Mucosa of stomach (tissue), 1 donor: ENCODE measurements around the gene KLHL35.
A peak's percentile ranks its signal among the peaks of the same experiment; 100 is the strongest.

Experiments
- H3K27me3 ChIP-seq: one replicate; pipeline ENCODE4 v1.7.0; 2013; ENCODE audit warnings: mild to moderate bottlenecking, low read length; ENCODE audit not compliant: control insufficient read depth, insufficient read depth
- H3K36me3 ChIP-seq: one replicate; pipeline ENCODE4 v1.7.0; 2013; ENCODE audit warnings: low read length; ENCODE audit not compliant: control insufficient read depth, insufficient read depth
- H3K4me1 ChIP-seq: one replicate; pipeline ENCODE4 v1.7.0; 2013; ENCODE audit warnings: mild to moderate bottlenecking, low read length; ENCODE audit not compliant: control insufficient read depth, insufficient read depth
- H3K4me3 ChIP-seq: one replicate; pipeline ENCODE4 v1.7.0; 2013; ENCODE audit warnings: low read length
- H3K9ac ChIP-seq: one replicate; pipeline ENCODE4 v1.7.0; 2013; ENCODE audit warnings: mild to moderate bottlenecking, low read length, moderate library complexity
- H3K9me3 ChIP-seq: one replicate; pipeline ENCODE4 v1.7.0; 2013; ENCODE audit warnings: mild to moderate bottlenecking, low read length, moderate library complexity; ENCODE audit not compliant: control insufficient read depth
- donor health status: Pancreatic carcinoma.

Gene KLHL35

DNA sequence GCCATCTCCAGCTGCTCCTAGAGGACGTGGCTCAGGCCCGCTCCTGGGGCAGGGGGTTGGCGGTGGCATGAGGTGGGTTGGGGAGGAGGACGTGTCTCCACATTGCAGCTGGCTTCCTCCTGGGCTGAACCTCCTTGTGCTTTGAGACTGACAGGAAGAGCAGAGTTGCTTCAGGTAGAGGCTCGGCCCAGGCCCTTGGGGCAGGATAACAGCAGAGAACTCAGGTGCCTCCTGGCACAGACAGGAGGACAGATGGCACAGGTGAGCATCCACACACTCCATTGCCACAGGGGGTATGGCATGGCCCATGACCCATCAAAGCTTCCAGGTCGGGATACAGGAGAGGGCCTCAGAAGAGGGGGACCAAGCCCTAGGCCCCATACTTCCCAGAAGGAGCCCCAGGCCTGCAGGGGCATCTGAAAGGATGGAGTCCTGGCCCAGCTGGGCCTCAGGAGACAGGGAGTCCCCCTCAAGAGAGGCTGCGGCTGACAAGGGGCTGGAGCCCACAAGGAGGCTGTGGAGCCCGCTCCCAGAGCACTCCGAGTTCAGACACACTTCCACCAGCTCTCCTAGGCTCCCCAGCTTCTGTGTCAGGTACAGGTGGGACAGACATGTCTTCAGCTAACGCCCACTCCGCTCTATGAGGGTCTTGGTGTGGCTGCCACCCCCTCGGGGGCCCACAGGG is 2.0 kb upstream of the KLHL35 start:
- peaks cover 14% of the 10 kb centered on the region for H3K4me1 ChIP-seq
- no peaks in the 10 kb centered on the region for H3K36me3 ChIP-seq
- no peak overlapping the region for H3K9ac ChIP-seq
- H3K27me3 ChIP-seq, result peaks cover 35% of the 10 kb centered on the region
- no peaks in the 10 kb centered on the region for H3K9me3 ChIP-seq
- no peak overlapping the region for H3K4me3 ChIP-seq

DNA sequence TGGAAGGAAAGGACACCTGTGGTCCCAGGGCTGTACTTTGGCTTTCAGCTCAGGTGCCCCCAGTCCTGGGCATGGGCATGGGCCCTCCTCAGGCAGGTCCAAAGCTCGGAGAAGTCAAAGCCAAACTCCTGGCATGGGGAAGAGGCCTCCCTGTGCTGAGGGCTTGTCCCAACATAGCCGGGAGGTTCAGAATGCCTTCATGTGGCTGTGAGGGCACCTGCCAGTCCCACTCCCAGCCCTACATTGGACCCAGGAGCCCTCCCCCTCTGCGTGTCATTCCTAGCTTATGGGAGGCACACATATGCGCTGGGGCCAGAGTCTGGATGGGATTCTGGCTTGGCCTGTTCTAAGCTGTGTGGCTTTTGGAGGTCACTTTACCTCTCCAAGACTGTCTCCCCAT is 1.0 kb upstream of the KLHL35 start:
- H3K9me3 ChIP-seq, result peaks cover 4% of the 10 kb centered on the region
- no peak overlapping the region for H3K4me3 ChIP-seq
- H3K4me1 ChIP-seq, result peaks cover 16% of the 10 kb centered on the region
- H3K27me3 ChIP-seq, result peaks cover 40% of the 10 kb centered on the region
- H3K9ac ChIP-seq, result no peak overlapping the region
- no peaks in the 10 kb centered on the region for H3K36me3 ChIP-seq

DNA sequence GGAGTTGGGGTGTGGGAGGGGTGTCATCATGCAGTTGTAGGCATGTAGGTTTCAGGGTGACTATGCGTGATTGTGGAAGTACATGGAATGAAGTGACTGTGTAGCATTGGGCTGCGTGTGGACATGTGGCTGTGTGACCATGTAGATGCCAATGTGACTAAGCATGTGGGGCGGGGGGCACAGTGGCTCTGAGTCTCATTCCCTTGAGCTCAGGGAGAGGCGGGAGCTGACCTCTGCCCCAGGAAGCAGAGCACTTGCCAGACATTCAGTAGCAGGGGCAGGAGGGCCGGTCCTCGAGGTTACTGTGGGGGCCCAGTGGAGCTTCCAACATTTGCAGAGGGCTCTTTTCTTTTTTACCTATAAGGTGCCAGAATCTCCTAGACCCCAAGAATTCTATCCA is 440 bp upstream of the KLHL35 start:
- peaks cover 4% of the 10 kb centered on the region for H3K9me3 ChIP-seq
- peaks cover 20% of the 10 kb centered on the region for H3K4me1 ChIP-seq
- peaks cover 40% of the 10 kb centered on the region for H3K27me3 ChIP-seq
- H3K9ac ChIP-seq, result no peak overlapping the region
- H3K36me3 ChIP-seq, result no peaks in the 10 kb centered on the region
- no peak overlapping the region for H3K4me3 ChIP-seq

DNA sequence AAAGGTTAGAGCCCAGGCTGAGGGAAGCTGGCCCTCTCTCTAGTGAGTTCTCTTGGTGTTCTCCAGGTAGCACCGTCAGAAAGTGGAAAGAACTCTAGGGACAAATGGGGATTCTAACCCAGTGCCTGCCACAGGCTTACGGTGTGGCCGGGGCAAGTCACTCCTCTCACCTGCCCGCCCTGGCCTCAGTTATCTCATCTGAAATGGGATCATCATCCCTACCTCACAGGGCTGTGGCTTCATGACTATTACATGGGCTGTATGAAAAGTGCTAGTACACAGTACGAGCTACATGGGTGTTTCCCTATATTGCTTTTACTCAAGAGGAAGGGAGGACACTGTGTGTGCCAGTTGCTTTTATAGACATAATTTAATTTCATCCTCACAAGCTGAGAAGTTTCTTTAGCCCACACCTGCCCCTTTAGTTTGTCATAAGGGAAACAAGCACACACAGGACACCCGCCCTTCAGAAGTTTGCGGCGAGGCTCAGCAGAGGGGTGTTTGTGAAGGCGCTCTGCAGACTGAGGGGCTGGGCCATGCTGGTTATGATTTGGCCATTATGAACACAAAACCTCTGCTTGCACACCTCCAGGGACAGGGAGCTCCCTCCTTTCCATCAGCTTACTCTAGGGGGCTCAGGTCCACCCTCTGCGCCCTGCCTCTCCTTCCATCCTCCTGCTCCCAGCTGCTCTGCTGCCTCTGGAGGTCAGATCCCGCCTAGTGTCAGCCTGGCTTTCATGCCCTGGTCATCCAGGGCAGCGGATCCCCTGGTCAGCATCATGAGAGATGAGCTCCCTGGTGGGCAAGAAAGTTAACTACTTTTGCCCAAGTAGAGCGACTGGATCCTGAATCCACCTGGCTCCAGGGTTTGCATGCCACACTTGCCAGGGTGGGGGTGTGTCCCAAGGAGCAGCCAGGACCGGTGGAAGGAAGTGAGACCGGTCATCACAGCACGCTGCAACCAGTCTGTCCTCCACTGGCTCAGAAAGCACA is 1.2 kb downstream of the KLHL35 start:
- no peak overlapping the region for H3K4me3 ChIP-seq
- no peaks in the 10 kb centered on the region for H3K36me3 ChIP-seq
- H3K4me1 ChIP-seq, result peaks cover 26% of the 10 kb centered on the region
- no peak overlapping the region for H3K9ac ChIP-seq
- H3K27me3 ChIP-seq, result peaks cover 40% of the 10 kb centered on the region
- peaks cover 4% of the 10 kb centered on the region for H3K9me3 ChIP-seq

DNA sequence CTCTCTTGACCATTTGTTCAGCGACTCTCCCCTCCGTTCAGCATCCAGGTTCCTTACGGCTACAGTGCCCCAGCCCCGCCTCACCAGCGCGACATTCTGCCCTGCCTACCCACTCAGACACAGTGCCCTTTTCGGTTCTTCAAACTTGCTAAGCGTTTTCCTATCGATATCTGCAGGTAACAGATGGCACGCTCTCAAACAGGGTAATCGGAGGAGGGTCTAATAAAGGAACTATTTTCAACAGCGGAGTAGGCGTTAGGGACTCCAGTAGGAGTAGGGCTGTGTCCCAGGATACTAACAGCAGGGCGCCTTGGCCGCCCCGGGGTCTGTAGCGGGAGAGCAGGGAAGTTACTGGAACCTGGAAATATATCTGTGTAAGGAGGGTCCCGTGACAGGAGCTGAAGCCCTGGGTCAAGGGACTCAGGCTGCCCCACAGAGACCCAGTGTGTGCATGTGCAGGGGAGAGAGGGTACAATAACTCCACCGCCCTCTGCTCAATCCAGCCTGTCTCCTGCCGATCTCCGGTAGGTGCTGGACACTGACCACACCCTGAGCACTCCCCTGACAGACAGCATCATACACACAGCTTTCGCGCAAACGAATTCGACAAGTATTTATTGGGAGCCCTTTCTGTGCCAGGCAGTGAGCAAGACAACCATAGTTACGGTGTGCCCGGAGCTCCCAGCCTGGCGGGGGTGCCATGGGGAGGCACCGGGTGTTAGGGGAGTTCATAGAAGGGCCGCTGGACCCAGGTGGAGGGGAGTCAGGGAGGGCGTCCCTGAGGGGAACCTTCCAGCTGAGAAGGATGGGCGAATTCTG is 2.1 kb downstream of the KLHL35 start:
- peaks cover 26% of the 10 kb centered on the region for H3K4me1 ChIP-seq
- H3K36me3 ChIP-seq, result no peaks in the 10 kb centered on the region
- H3K9ac ChIP-seq, result no peak overlapping the region
- H3K27me3 ChIP-seq, result peaks cover 40% of the 10 kb centered on the region
- peak overlapping the region; percentile 45 for H3K4me3 ChIP-seq
- peaks cover 4% of the 10 kb centered on the region for H3K9me3 ChIP-seq

DNA sequence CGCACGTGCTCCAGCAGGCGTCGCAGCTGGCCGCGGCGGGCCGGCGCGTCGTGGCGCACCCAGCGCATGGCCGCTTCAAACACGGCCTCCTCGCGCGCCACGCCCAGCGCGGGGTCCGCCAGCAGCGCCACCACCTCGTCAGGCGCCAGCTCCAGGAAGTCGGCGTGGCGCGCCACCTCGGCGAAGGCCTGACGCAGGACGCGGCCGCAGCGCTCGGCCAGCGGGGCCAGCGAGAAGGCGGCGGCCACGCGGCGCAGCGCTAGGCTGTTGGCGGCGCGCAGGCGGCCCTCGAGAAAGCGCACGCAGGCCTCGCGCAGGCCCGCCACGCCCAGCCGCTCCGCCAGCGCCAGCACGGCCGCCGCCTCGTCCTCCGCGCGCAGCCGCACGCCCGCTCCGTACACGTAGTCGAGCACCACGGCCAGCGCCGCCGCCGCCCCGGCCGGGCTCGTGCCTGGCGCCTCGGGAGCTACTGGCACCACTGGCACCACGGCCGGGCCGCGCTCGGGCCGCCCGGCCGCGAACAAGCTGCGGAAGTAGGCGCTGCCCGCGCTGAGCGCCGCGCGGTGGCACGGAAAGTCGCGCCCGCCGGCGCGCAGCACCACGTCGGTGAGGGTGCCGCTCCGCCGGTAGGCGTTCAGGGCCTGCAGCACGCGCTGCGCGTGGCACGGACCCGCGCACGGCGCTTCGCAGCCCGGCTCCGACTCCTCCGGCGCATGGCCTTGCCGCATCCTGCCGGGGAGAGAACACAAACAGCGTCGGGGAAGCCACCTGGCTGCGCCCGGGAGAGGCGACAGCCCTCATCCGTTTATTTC is 2.9 kb downstream of the KLHL35 start:
- peaks cover 40% of the 10 kb centered on the region for H3K27me3 ChIP-seq
- H3K9ac ChIP-seq, result no peak overlapping the region

DNA sequence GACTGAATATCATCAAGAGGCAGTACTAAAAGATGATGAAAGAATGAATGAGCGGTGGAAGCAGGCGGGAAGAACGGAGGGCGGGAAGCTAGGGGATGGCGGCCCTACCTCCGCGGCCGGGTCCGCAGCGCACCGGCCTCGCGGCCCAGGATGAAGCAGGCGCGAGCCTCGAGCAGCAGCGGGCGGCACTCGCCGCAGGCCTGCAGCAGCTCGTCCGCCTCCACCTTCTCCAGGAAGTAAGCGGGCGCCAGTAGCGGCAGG is 3.4 kb downstream of the KLHL35 start:
- Histone ChIP-seq H3K27me3 (peaks cover 37% of the 10 kb centered on the region), H3K4me3 (no peak overlapping the region), H3K9me3 (peaks cover 4% of the 10 kb centered on the region), H3K9ac (no peak overlapping the region), H3K36me3 (no peaks in the 10 kb centered on the region), H3K4me1 (peaks cover 26% of the 10 kb centered on the region)

More for the DNA sequence above, 2.9 kb downstream of the KLHL35 start:
- Histone ChIP-seq H3K9me3 (peaks cover 4% of the 10 kb centered on the region), H3K4me3 (peak overlapping the region; percentile 45), H3K4me1 (peaks cover 26% of the 10 kb centered on the region), H3K36me3 (no peaks in the 10 kb centered on the region)

DNA sequence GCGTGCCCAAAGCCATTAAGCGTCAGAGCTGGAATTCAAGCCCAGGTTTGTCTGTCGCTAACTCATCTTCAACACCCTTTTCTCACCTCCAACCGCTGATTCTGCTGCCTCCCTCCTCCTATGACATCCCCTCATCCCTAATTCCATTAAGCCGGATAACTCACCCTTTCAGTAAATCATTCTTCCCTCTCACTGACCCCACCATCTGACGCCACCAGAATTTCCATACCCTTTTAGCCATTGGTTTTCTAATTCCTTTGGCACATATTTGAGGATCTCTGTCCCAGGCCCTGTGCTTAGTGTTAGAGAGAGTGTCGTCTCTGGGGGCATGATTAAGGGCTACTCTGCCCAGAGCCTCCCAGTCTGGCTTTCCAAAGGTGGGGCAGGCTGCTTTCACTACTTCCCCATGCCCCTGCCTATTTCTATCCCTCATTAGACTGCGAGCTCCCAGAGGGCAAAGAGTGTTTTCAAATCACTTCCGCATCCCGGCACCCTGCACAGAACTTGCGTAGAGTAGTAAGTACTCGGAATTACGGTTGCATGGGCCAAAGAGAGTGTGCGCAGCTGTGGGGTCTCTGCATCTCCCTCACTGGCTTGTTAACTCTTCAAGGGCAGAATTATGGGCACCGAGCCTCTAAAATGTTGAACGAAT is 3.9 kb downstream of the KLHL35 start:
- peaks cover 37% of the 10 kb centered on the region for H3K27me3 ChIP-seq
- H3K9me3 ChIP-seq, result peaks cover 4% of the 10 kb centered on the region
- no peak overlapping the region for H3K4me3 ChIP-seq
- H3K4me1 ChIP-seq, result peaks cover 26% of the 10 kb centered on the region
- peak overlapping the region; percentile 42 for H3K9ac ChIP-seq
- no peaks in the 10 kb centered on the region for H3K36me3 ChIP-seq

DNA sequence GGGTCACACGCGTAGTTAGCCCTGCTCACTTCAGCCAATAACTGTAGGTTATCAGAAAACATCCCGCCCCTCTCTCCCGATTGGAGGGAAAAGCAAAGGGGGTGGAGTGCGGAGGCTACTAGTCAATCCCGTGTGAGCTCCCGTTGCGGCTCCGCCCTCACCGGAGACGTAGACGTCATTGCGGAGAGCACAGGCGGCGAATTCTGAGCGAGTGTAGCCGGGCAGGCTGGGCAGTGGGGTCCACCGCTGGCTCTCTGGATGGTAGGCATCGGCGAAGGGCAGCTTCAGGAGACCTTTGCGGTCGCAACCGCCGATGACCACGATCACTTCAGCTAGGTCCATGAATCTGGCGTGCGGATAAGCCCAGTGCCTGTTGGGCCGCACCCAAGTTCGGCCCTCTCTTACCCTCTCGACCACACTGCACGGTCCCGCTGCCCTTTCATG is 4.7 kb downstream of the KLHL35 start:
- Histone ChIP-seq H3K9ac (peak overlapping the region; percentile 42), H3K9me3 (peaks cover 4% of the 10 kb centered on the region), H3K36me3 (no peaks in the 10 kb centered on the region), H3K4me1 (peaks cover 30% of the 10 kb centered on the region), H3K27me3 (peaks cover 35% of the 10 kb centered on the region), H3K4me3 (peak overlapping the region; percentile 14)

DNA sequence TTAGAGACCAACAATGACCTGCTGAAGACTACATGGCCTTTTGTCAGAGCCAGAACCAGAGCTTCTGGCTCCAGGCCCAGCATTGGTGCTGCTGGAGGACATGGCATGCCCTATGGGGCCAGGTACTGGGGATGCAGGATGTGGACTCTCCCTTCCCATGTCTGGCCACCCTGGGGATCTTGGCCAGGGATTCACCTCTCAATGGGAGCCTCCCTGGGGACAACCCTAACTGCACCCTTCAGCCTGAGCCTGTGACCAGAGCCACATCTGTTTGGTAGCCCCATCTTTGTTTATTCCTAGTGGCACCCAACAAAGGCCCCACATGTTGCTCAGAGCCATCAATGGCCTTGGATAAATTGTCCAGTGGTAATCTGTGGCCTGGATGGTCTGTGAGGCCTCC is 5.8 kb downstream of the KLHL35 start:
- no peak overlapping the region for H3K4me3 ChIP-seq
- H3K4me1 ChIP-seq, result peaks cover 33% of the 10 kb centered on the region
- H3K27me3 ChIP-seq, result peaks cover 24% of the 10 kb centered on the region
- H3K9me3 ChIP-seq, result peaks cover 4% of the 10 kb centered on the region
- H3K36me3 ChIP-seq, result no peaks in the 10 kb centered on the region
- no peak overlapping the region for H3K9ac ChIP-seq

DNA sequence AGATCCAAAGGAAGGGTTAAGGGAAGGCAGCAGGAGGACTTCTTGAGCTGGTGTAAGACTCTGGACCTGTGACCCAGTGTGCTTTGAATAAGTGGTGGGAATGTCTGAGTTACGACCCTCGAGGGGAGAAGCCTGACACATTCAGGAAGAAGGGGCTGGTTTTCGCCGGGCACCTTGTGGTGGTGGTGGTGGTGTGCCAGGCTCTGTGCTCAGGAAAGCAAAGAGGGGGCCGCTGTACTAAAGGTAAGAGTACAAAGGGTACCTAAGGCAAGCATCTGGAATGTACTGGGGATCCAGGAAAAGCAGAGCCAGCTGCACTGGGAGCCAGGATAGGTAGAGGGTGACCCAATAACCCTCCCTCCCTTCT is 6.3 kb downstream of the KLHL35 start:
- peaks cover 4% of the 10 kb centered on the region for H3K9me3 ChIP-seq
- no peaks in the 10 kb centered on the region for H3K36me3 ChIP-seq
- no peak overlapping the region for H3K9ac ChIP-seq
- no peak overlapping the region for H3K4me3 ChIP-seq
- peaks cover 19% of the 10 kb centered on the region for H3K27me3 ChIP-seq
- peaks cover 33% of the 10 kb centered on the region for H3K4me1 ChIP-seq
